Natural killer cell treated with Interleukin-12 subunit alpha and Interleukin-12 subunit beta and Interleukin-15 and Interleukin-18, amount 100 ng/mL, for 72 hours (primary cell): ENCODE results near the gene CTBP2. TPM values are rescaled to one million over a fixed set of nuclear protein-coding genes. Genes with fewer than 3 reads are reported as not detected.

Source experiments
- ATAC-seq, 2 donors: fragments of 150-1000 bp; cut with Tn5 transposase in 1 of 2; sonication (Bioruptor Pico), chemical (Tn5 transposase) in 1 of 2; 2 replicates each; pipeline ENCODE4 v1.10.0; 2021
- DNase-seq: peaks from one replicate; pipeline ENCODE4 v3.0.0; 2022; ENCODE audit warnings: low spot score
- H3K27ac Mint-ChIP-seq, 2 donors: 1 replicate in 1 of 2; 2 replicates in 1 of 2; pipeline ENCODE4 v1.8.0; 2022; ENCODE audit warnings: mixed read lengths in 2 of 2, mild to moderate bottlenecking in 1 of 2, moderate library complexity in 1 of 2
- H3K27me3 Mint-ChIP-seq, 2 donors: 1 replicate in 1 of 2; 2 replicates in 1 of 2; pipeline ENCODE4 v1.8.0; 2022; ENCODE audit warnings: mixed read lengths in 2 of 2
- H3K36me3 Mint-ChIP-seq: one replicate; pipeline ENCODE4 v1.8.0; 2022; ENCODE audit warnings: mixed read lengths
- H3K4me1 Mint-ChIP-seq, 2 donors: 1 replicate in 1 of 2; 2 replicates in 1 of 2; pipeline ENCODE4 v1.8.0; 2022; ENCODE audit warnings: low read depth in 2 of 2, mixed read lengths in 2 of 2, mild to moderate bottlenecking in 1 of 2
- H3K4me3 Mint-ChIP-seq: one replicate; pipeline ENCODE4 v1.8.0; 2022; ENCODE audit warnings: mixed read lengths
- H3K9me3 Mint-ChIP-seq: 2 replicates; pipeline ENCODE4 v1.8.0; 2022; ENCODE audit warnings: mixed read lengths
- total RNA-seq, 2 donors: library from RNA; stranded (reverse); gene quantifications; one replicate each; pipeline ENCODE4 v1.2.3, GENCODE V29; 2022

Gene CTBP2
- total RNA-seq, 2 donors from 2014 or later = 61.3 to 76.4 TPM

DNA sequence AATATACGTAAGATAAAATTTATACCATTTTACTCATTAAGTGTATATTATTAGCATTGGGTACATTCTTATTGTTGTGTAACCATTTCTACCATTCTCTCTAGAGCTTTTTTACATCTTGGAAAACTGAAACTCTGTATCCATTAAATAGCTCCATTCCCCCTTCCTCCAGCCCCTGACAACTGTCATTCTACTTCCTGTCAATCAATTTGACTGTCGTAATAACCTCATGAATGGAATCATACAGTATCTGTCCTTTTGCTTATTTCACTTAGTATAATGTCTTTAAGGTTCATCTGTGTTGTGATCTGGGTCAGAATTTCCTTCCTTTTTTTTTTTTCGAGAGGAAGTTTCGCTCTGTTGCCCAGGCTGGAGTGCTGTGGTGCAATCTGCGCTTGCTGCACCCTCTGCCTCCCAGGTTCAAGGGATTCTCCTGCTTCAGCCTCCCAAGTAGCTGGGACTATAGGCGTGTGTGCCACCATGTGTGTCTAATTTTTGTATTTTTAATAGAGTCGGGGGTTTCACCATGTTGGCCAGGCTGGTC is 202.9 kb downstream of the CTBP2 start:
- Mint-ChIP-seq H3K36me3 (no peaks in the 10 kb centered on the region), H3K4me1 (peaks cover 11 to 27% of the 10 kb centered on the region in 2 donors), H3K4me3 (no peak overlapping the region), H3K9me3 (no peaks in the 10 kb centered on the region), H3K27ac (no peak overlapping the region), H3K27me3 (no peaks in the 10 kb centered on the region)
- no peak for ATAC-seq
- DNase-seq = no peak

- no peaks in the 10 kb centered on the region for H3K27me3 Mint-ChIP-seq
- no peak overlapping the region for H3K27ac Mint-ChIP-seq
- H3K4me3 Mint-ChIP-seq = no peak overlapping the region
- H3K9me3 Mint-ChIP-seq = no peaks in the 10 kb centered on the region
- no peak for DNase-seq
- H3K4me1 Mint-ChIP-seq = peaks cover 11 to 27% of the 10 kb centered on the region in 2 donors
- no peaks in the 10 kb centered on the region for H3K36me3 Mint-ChIP-seq
- ATAC-seq = no peak
Measured at GRCh38 chr10:124956764-124957163, 203.6 kb downstream of the CTBP2 start.

DNA sequence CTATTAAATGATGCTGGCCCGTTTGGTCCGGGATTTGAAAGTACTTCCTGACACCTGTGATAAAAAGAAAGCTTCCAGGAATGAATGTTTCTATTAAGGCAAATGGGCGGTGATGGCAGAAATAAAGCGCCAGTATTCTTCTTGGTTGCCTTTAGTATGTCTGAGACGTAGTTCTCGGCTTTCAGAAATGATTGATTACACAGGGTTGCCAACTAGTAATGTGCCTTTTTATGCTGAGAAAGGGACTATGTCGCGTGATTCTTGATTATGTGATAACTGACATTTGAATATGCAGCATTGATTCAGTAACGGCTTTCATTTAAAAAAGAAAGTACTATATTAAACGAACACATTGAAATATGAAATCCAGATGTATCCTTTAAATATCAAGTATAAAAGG is 204.5 kb downstream of the CTBP2 start:
- Mint-ChIP-seq H3K27me3 (no peaks in the 10 kb centered on the region), H3K4me3 (no peak overlapping the region), H3K4me1 (peaks cover 11 to 23% of the 10 kb centered on the region in 2 donors), H3K9me3 (no peaks in the 10 kb centered on the region), H3K27ac (no peak overlapping the region), H3K36me3 (no peaks in the 10 kb centered on the region)
- ATAC-seq (no peak), DNase-seq (no peak)

DNA sequence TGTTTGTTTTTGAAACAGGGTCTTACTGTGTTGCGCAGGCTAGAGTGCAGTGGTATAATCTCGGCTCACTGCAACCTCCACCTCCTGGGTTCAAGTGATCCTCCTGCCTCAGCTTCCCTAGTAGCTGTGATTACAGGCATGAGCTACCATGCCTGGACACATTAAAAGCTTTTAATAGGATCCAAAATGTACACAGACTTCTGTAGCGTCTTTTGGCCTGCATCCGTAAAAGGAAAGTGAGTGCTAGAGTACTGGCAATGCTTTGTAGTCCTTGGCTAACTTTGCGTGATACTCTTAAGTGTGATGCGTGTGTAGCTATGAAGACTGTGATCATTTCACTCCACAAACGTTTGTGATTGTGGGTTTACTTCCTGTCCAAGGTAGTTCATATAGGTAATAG is 205.1 kb downstream of the CTBP2 start:
- Mint-ChIP-seq H3K27ac (no peak overlapping the region), H3K4me3 (no peak overlapping the region), H3K9me3 (no peaks in the 10 kb centered on the region), H3K36me3 (no peaks in the 10 kb centered on the region), H3K27me3 (no peaks in the 10 kb centered on the region), H3K4me1 (peaks cover 11 to 23% of the 10 kb centered on the region in 2 donors)
- ATAC-seq (no peak), DNase-seq (no peak)

DNA sequence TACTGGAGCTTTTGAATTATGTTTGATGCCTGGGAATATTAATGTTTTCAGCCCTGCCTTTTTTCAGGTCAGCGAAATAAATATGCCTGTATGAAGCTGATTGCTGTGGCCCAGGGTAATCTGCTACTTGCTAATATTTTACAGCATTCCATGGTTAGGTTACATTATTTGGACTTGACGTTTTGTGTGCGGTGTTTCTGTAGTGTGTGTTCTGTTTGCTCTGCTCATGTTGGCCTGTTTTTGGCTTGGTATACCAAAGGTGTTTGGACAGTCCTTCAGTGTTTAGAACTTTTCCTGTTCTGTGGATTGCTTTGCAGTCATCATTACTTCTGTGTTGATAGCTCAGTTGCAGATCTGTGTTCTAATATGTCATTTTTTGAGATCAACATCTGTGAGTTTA is 206.9 kb downstream of the CTBP2 start:
- H3K4me3 Mint-ChIP-seq = no peak overlapping the region
- no peak overlapping the region for H3K27ac Mint-ChIP-seq
- H3K9me3 Mint-ChIP-seq = no peaks in the 10 kb centered on the region
- ATAC-seq = no peak
- no peaks in the 10 kb centered on the region for H3K36me3 Mint-ChIP-seq
- H3K27me3 Mint-ChIP-seq = no peaks in the 10 kb centered on the region
- DNase-seq = no peak
- peaks cover 6 to 17% of the 10 kb centered on the region in 2 donors for H3K4me1 Mint-ChIP-seq

DNA sequence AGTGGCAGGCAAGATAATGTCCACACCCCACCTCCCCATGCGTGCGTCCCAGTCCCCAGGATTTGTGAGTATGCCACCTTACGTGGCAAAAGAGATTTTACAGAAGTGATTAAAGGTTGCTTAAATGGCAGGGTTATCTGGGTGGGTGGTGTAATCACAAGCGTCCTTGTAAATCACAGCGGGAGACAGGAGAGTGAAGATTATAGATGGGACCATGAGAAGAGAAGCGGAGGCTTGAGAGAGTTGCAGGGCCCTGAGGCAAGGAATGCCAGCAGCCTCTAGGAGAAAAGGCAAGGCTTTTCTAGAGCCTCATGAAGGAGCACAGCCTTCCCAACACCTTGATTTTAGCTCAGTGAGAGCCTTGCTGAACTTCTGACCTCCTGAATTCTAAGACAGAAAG is 208.2 kb downstream of the CTBP2 start:
- Mint-ChIP-seq H3K27ac (no peak overlapping the region), H3K4me1 (peaks cover 16 to 27% of the 10 kb centered on the region in 2 donors)
- no peak for ATAC-seq

DNA sequence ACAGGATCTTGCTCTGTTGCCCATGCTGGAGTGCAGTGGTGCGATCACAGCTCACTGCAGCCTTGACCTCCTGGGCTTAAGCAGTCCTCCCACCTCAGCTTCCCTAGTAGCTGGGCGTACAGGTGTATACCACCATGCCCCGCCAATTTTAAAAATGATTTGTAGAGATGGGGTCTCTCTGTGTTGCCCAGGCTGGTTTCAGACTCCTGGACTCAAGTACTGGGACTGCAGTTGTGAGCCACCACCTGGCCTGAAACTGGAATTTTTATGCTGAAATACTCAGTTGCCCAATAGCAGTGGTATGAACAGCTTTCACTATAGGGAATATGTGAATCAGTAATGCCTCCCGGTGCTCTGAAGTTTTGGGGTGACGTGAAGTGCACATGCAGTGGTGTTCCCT is 210.8 kb downstream of the CTBP2 start:
- Mint-ChIP-seq H3K27me3 (no peaks in the 10 kb centered on the region), H3K9me3 (no peaks in the 10 kb centered on the region), H3K27ac (no peak overlapping the region), H3K4me3 (no peak overlapping the region), H3K4me1 (peaks cover 21 to 28% of the 10 kb centered on the region in 2 donors), H3K36me3 (no peaks in the 10 kb centered on the region)
- no peak for DNase-seq
- no peak for ATAC-seq

More for the DNA sequence above, 208.2 kb downstream of the CTBP2 start:
- Mint-ChIP-seq H3K27me3 (no peaks in the 10 kb centered on the region), H3K4me3 (no peak overlapping the region), H3K9me3 (no peaks in the 10 kb centered on the region), H3K36me3 (no peaks in the 10 kb centered on the region)
- no peak for DNase-seq

DNA sequence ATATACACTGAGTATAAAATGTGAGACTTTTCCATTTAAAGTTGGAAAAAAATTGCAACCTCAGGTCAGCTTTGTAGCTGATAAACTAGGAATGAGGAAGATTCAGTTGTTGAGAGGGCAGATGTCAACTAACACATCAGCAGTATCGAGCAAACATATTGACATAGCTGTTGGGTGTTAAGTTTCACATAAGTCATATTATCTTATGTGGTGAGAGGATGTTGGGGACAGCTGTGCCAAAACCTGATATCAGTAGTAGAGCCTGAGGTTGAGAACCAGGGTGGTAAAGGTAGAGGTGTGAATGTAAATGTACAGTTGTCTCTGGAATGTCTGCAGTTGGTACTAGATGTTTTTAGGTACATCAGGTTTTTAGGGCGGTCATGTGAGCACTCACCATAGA is 213.4 kb downstream of the CTBP2 start:
- H3K4me1 Mint-ChIP-seq = peaks cover 40% of the 10 kb centered on the region in 2 donors

GRCh38 chr10:124944982-124945381 is 215.4 kb downstream of the CTBP2 start:
- peaks cover 44 to 45% of the 10 kb centered on the region in 2 donors for H3K4me1 Mint-ChIP-seq
- DNase-seq = no peak
- no peak overlapping the region for H3K4me3 Mint-ChIP-seq
- no peak for ATAC-seq
- no peaks in the 10 kb centered on the region for H3K9me3 Mint-ChIP-seq
- H3K27me3 Mint-ChIP-seq = no peaks in the 10 kb centered on the region
- no peaks in the 10 kb centered on the region for H3K36me3 Mint-ChIP-seq
- no peak overlapping the region for H3K27ac Mint-ChIP-seq

More for the DNA sequence above, 213.4 kb downstream of the CTBP2 start:
- Mint-ChIP-seq H3K36me3 (no peaks in the 10 kb centered on the region), H3K4me3 (no peak overlapping the region), H3K27me3 (no peaks in the 10 kb centered on the region), H3K27ac (peak overlapping the region in 1 of 2 donors; percentile 15), H3K9me3 (no peaks in the 10 kb centered on the region)
- ATAC-seq (peak; percentile 43 to 77), DNase-seq (no peak)

DNA sequence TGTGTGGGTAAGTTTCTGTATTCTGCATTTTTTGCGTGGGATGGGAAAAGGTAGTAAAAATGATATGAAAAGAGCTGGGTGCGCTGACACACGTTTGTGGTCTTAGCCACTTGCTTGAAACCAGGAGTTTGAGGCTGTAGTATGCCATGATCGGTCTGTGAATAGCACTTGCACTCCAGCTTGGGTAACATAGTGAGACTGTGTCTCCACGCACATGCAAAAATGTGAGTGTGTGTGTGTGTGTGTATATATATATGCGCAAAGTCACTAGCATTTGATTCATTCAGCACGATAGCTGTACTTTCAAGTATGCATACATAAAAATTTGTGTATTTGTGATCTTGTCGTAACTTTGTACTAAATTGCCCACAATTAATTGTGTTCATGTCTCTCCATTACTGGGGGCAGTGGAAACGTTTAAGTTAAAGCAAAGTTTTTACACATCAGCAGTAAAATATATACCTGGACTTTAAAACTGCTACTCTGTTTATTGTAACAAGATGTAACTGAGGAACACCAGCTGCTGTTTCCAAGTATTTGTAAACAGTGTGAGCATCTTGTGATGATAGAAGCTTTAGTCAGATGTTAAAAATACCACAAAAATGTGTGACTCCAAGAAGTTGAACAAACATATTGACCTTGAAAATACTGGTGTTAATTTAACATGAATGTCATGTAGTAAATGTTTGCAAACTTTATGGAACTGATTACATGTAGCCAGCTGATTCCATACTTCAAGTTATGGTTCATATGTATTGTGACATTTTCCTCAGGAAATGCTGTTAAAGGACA is 216.9 kb downstream of the CTBP2 start:
- ATAC-seq = no peak
- Mint-ChIP-seq H3K36me3 (no peaks in the 10 kb centered on the region), H3K27ac (peak overlapping the region in 1 of 2 donors; percentile 21), H3K9me3 (no peaks in the 10 kb centered on the region), H3K4me3 (no peak overlapping the region), H3K4me1 (peaks cover 40% of the 10 kb centered on the region in 2 donors), H3K27me3 (no peaks in the 10 kb centered on the region)
- no peak for DNase-seq

DNA sequence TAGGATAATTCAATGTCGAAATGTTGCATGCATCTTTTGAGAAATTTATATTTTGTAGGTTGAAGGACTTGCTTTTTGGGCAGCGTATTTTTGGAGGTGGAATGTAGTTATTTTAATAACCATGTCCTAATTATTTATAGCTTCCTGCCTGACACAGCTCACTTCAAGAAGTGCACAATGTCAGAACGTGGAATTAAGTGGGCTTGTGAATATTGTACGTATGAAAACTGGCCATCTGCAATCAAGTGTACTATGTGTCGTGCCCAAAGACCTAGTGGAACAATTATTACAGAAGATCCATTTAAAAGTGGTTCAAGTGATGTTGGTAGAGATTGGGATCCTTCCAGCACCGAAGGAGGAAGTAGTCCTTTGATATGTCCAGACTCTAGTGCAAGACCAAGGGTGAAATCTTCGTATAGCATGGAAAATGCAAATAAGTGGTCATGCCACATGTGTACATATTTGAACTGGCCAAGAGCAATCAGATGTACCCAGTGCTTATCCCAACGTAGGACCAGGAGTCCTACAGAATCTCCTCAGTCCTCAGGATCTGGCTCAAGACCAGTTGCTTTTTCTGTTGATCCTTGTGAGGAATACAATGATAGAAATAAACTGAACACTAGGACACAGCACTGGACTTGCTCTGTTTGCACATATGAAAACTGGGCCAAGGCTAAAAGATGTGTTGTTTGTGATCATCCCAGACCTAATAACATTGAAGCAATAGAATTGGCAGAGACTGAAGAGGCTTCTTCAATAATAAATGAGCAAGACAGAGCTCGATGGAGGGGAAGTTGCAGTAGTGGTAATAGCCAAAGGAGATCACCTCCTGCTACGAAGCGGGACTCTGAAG is 217.8 kb downstream of the CTBP2 start:
- H3K9me3 Mint-ChIP-seq = no peaks in the 10 kb centered on the region
- H3K27ac Mint-ChIP-seq = peak overlapping the region in 1 of 2 donors; percentile 21
- H3K36me3 Mint-ChIP-seq = no peaks in the 10 kb centered on the region
- ATAC-seq (no peak), DNase-seq (no peak)
- H3K4me3 Mint-ChIP-seq = no peak overlapping the region
- no peaks in the 10 kb centered on the region for H3K27me3 Mint-ChIP-seq
- peaks cover 33 to 34% of the 10 kb centered on the region in 2 donors for H3K4me1 Mint-ChIP-seq

- Mint-ChIP-seq H3K36me3 (no peaks in the 10 kb centered on the region), H3K27me3 (no peaks in the 10 kb centered on the region), H3K27ac (peak within 1 kb of the TSS in 1 of 2 donors; percentile 21), H3K4me1 (peaks cover 26 to 27% of the 10 kb centered on the region in 2 donors), H3K9me3 (no peaks in the 10 kb centered on the region), H3K4me3 (no peak within 1 kb of the TSS)
- DNase-seq = no peak
- ATAC-seq = no peak
Measured at GRCh38 chr10:124941823-124942222, 218.5 kb downstream of the CTBP2 start, which contains the start of gene ZRANB1. ZRANB1 (plus strand) TSS chr10:124942123; CDS start chr10:124942494, 371 bp downstream.

DNA sequence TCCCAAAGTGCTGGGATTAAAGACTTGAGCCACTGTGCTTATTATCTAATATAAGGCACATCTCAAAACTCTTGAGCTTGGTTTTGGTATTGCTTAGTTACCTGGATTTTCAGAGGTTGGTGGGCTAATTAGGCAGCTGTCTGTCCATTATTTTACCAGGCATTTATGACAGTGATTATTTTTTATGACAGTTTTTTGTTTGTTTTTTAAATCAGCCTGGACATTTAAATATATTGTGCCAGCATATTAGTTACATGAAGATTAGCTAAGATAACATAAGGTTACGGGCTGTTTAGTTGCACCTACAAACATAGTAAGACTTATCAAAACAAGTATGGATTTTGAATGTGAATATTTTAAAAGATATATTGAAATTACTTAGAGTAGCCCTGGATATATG is 221.1 kb downstream of the CTBP2 start:
- ATAC-seq (no peak), DNase-seq (no peak)
- Mint-ChIP-seq H3K27ac (no peak overlapping the region), H3K4me3 (no peak overlapping the region), H3K9me3 (no peaks in the 10 kb centered on the region), H3K4me1 (peaks cover 43 to 46% of the 10 kb centered on the region in 2 donors), H3K27me3 (no peaks in the 10 kb centered on the region), H3K36me3 (no peaks in the 10 kb centered on the region)

DNA sequence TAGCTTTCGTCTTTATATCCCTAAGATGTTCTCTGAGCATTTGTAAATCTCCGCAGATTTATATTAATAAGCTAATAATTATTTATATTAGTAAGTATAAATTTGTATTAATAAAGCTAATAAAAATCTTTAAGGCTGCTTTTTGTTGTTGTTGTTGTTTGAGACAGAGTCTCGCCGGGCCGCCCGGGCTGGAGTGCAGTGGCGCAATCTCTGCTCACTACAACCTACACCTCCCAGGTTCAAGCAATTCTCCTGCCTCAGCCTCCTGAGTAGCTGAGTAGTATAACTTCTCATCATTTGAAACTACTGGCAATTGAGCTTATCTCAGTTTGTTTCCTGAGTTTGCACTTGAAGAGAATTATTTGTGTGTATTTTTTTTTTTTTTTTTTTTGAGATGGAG is 223.6 kb downstream of the CTBP2 start:
- ATAC-seq (no peak), DNase-seq (no peak)
- Mint-ChIP-seq H3K4me1 (peaks cover 28 to 37% of the 10 kb centered on the region in 2 donors), H3K27me3 (no peaks in the 10 kb centered on the region), H3K36me3 (no peaks in the 10 kb centered on the region), H3K9me3 (peaks cover 2% of the 10 kb centered on the region), H3K4me3 (no peak overlapping the region), H3K27ac (no peak overlapping the region)
